Ovary (tissue), 3 donors: Measurements from ENCODE around the gene MYOZ2.

Experiments used
- CTCF ChIP-seq, 3 donors: fragments of 450-650 bp in 2 of 3; fragments of 200-600 bp in 1 of 3; IDR thresholded peaks; one replicate each; pipeline versions ENCODE4 v1.5.1 to v1.8.0; 2016 to 2022; ENCODE audit warnings: antibody characterized with exemption in 3 of 3, mild to moderate bottlenecking in 1 of 3
- EP300 ChIP-seq: sonication (generic); formaldehyde crosslinking; IDR thresholded peaks from one replicate; pipeline ENCODE4 v1.6.1; 2017; ENCODE audit warnings: antibody characterized with exemption
- POLR2A ChIP-seq: fragments of 450-650 bp; IDR thresholded peaks from one replicate; pipeline ENCODE4 v1.6.1; 2017; ENCODE audit warnings: antibody characterized with exemption, mild to moderate bottlenecking, moderate library complexity
- donor health status: DM: no; HTN: no; CAD: no.

GRCh38 chr4:119132306-119132705, 3.3 kb upstream of the MYOZ2 start:
- TF ChIP-seq CTCF (IDR thresholded peaks at IDR 0.05) (no peak), POLR2A (no peak), EP300 (no peak)
